ENCODE data around the gene ANKRD13D.

Gene ANKRD13D

GRCh38 chr11:67332081-67332691, 43.1 kb downstream of the ANKRD13D start:
- no peak for DNase-seq

- DNase-seq, result no peak
Measured at GRCh38 chr11:67337257-67337656, 48.2 kb downstream of the ANKRD13D start.

DNA sequence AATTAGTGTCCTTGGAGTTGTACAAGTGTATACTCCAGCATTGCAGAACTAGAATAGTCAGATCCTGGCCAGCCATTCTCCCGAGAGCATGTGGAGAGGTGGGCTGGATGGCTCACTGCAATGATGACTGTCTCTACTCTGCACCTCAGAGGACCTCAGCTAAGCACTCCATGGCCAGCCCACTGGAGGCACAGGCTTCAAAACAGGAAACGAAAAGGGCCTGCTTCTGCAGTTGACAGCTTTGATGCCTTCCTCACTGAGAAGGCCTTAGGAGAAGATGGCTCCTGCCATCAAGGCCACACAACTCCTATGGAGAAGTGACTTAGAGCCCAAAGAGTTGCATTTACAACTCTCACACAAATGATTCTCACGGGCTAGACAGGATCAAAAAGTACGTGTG, 55.2 kb downstream of the ANKRD13D start:
- DNase-seq, result no peak

- no peak for DNase-seq
Measured at GRCh38 chr11:67345247-67345919, 56.3 kb downstream of the ANKRD13D start.

- DNase-seq, result peak in 1 of 2 donors; percentile 12
Measured at GRCh38 chr11:67345920-67346819, 57.1 kb downstream of the ANKRD13D start.

DNA sequence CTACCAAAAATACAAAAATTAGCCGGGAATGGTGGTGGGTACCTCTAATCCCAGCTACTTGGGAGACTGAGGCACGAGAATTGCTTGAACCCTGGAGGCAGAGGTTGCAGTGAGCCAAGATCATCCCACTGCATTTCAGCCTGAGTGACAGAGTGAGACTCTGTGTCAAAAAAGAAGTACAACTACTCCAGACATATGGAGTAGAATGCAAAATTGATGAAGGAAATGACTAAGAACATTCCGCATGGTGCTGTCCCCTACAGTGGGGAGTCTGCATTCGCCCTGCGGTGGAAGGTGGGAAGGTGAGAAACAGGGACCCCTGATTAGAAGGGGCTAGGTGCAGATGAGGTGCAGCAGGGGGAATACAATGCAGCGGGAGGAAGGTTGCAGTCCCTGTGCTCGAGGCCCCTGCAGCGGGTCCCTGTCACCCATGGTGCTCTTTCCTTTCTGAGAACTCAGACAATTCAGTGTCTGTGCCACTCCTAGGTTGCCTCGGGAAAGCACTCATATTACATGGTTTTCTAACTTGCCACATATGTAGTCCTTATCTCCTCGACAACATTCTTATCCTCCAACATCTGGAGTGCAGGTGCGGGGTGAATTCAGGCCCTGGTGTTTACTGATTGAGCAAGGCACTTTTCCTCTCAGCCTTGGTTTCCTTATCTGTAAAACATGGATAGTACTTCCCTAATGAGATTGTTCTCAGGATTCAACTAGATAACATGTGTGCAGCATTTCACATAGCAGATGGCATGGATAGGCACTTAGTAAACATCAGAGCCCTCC, 59.1 kb downstream of the ANKRD13D start:
- DNase-seq, result no peak

DNA sequence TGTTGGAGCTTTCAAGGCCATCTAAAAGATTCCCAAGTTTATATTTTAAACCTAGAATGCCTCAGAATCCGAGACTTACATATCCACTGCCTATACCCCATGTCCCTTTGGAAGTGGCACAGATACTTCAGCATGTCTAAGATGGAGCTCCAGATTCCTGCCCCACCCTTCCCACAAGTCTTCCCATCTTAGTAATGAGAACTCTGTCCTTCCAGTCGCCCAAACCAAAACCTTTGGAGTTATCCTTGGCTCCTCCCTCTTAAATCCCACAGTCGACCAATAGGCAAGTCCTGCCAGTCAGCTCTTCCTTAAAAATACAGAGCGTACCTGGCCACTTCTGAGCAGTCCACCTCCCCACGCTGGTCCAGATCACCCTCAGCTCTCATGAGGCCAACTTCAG, 59.9 kb downstream of the ANKRD13D start:
- DNase-seq, result no peak

- no peak for DNase-seq
Measured at GRCh38 chr11:67349457-67349856, 60.4 kb downstream of the ANKRD13D start.

DNA sequence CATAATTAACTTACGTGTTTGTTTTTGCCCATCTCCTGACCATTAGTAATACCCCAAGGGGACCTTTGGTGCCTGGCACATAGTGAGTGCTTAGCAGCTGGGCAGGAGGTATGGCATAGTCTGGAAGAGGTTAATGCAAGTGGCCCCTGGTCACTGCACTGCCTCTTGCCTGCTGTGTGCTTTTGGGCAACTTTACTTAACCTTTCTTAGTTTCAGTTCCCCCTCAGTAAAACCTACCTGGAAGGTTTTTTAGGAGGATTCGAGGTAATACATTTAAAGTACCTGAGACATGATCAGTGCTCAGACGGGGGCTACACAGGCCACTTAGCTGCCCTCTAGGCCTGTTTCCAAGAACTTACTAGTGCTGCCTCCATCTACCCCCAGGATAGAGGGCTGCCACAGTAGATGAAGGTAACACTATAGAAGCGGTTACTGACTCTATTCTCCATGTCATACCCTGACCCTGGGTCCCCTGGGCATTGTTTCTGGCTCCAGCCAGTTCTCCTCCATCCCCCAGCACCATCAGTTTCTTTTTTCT, 60.9 kb downstream of the ANKRD13D start:
- no peak for DNase-seq

- DNase-seq, result peak in 1 of 2 donors; percentile 57
Measured at GRCh38 chr11:67351275-67352005, 62.3 kb downstream of the ANKRD13D start.
